Pancreas (tissue), 10 donors: ENCODE results near the gene PARK7. TPM values are rescaled to one million over a fixed set of nuclear protein-coding genes. Genes with fewer than 3 reads are reported as not detected.
A peak's percentile ranks its signal among the peaks of the same experiment; 100 is the strongest.

Experiments used
- ATAC-seq, 4 donors: fragments of 200-7000 bp; cut with Tn5 transposase; one replicate each; pipeline versions ENCODE4 v1.8.0 to v1.9.1; 2020; ENCODE audit warnings: mild to moderate bottlenecking in 4 of 4, moderate library complexity in 4 of 4
- DNase-seq, 6 donors: peaks; one replicate each; pipeline ENCODE4 v3.0.0-alpha.2; 2020
- FAIRE-seq: peaks from 2 replicates; lab custom pipeline; 2012; peaks lifted over from hg19 to GRCh38; lab: Jason Lieb, UNC
- H3K27ac ChIP-seq, 4 donors: fragments of 200-600 bp; sonication (generic); 1 replicate in 3 of 4; 2 replicates in 1 of 4; pipeline versions ENCODE4 v1.5.0 to v1.8.0; 2020
- H3K27me3 ChIP-seq, 4 donors: fragments of 200-600 bp; one replicate each; pipeline ENCODE4 v1.8.0; 2021
- H3K36me3 ChIP-seq, 3 donors: fragments of 200-600 bp; sonication (generic) in 1 of 3; one replicate each; pipeline versions ENCODE4 v1.5.0 to v1.8.0; 2020 to 2021
- H3K4me1 ChIP-seq, 3 donors: fragments of 200-600 bp; one replicate each; pipeline ENCODE4 v1.8.0; 2021
- H3K4me3 ChIP-seq, 4 donors: fragments of 200-600 bp; sonication (generic) in 2 of 4; one replicate each; pipeline versions ENCODE4 v1.5.0 to v1.8.0; 2020 to 2021
- H3K9me3 ChIP-seq, 4 donors: fragments of 200-600 bp; one replicate each; pipeline ENCODE4 v1.8.0; 2021
- CTCF ChIP-seq, 4 donors: fragments of 200-600 bp; sonication (generic) in 3 of 4; IDR thresholded peaks; one replicate each; pipeline versions ENCODE4 v1.5.0 to v1.8.0; 2021; ENCODE audit warnings: antibody characterized with exemption in 4 of 4
- WGBS, 2 donors: extraction: QIAGEN DNeasy Blood & Tissue Kit; methylation state at CpG; one replicate each; pipeline ENCODE4 v1.1.7; 2013; 5-methylcytosine and 5-hydroxymethylcytosine counted together
- intact Hi-C, 3 donors: fragments of 100-400 bp; cut with DNase I; formaldehyde crosslinking; loops; one replicate each; pipeline versions ENCODE4 v1.11.1 to v1.14.2; 2022
- polyA plus RNA-seq, 2 donors: library from polyadenylated mRNA; stranded (reverse); fragments of 200-250 nt; gene quantifications; one replicate each; pipeline ENCODE4 v1.2.3, GENCODE V29; 2013
- total RNA-seq, 6 donors: library from RNA; stranded (reverse); fragmentation: NEBNext Ultra II Directional in 4 of 6; extraction: Animal tissue kit (Norgen Biotek cat#: 25700) in 4 of 6; gene quantifications; one replicate each; pipeline versions ENCODE4 v1.2.1 to v1.2.4, GENCODE V29; 2021 to 2023
- donor health status: healthy with polysubstance abuse.
- donor health status: DM: no; HTN: no; CAD: no; lungs with moderate emphysema.
- donor health status: DM: no; HTN: no; CAD: no.
- donor health status: control.
- donor health status: control.
- donor health status: Bipolar disorder and iron deficiency.
- donor health status: DM: yes; HTN: yes; CAD: no.
- donor health status: DM: no; HTN: no; CAD: no.
- donor health status: DM: no; HTN: no; CAD: no.
- donor health status: DM: yes; HTN: yes; CAD: no.

Gene PARK7
- total and polyA plus RNA-seq, 8 donors, result 99.8 to 176 (median 137) TPM

DNA sequence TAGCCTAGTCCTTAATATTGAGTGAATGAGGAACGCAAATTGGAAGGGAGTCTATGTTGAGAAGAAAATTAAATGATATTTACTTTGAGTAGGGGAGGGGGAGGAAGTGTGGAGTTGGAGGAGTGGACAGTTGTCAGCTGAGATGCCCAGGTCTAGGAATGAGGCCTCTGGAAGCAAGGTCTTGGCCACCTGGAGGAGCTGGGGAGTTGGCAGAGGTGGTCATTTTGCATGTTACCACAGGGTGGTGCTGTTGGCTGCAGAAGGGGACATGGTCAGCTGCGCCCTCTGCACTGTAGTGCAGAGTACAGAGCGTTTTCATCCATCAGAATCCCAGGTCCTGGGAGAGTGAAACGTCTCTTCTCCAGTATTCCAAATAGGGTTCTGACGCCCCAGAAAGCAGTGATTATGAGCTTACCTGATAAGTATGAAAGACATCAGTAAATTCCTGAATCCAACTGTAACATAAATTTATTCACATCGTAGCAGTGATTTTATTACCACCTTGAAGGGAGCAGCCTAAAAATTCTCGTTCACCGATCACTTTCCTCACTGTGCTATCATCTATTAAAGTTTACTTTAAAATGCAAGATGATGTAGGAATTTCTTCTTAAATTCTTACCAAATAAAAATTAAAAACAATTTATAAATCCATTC lies 13.8 kb downstream of the PARK7 start:
- no peaks in the 10 kb centered on the region for H3K4me1 ChIP-seq
- H3K36me3 ChIP-seq, result peaks cover 4 to 52% (median 24%) of the 10 kb centered on the region in 3 donors
- 65 to 68% methylated on average over 8 of the region's 8 CpGs for whole genome bisulfite sequencing, 2 donors
- FAIRE-seq, result no peak
- intact Hi-C loops, result no loop called here
- no peaks in the 10 kb centered on the region for H3K9me3 ChIP-seq
- no peak overlapping the region for H3K27ac ChIP-seq
- no peak overlapping the region for H3K4me3 ChIP-seq
- TF ChIP-seq CTCF (IDR thresholded peaks at IDR 0.05), result peak; percentile 26 to 86 (median 76)
- H3K27me3 ChIP-seq, result no peaks in the 10 kb centered on the region
- peak; percentile 62 to 84 (median 74) for DNase-seq
- ATAC-seq, result peak; percentile 94 to 100 (median 97)

DNA sequence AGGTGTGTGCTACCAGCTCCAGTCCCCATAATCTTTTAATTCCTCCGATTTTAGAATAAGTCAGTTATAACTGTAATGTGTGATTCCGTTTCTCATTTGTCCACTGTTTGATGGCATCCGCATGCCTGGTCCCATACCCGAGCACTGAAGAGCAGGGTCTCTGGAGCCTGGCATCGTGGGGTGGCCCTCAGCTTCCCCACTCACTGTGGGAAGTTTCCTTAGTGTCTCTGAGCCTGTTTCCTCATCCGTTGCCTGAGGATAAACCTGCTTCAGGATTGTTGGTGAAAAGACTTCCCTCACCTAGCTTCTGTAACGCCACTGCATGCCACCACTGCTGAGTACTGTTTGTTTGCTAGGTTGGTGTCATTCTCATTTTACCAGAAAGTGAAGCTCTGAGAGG lies 19.5 kb downstream of the PARK7 start:
- DNase-seq (no peak), FAIRE-seq (no peak), ATAC-seq (no peak)
- Histone ChIP-seq H3K27ac (no peak overlapping the region), H3K27me3 (no peaks in the 10 kb centered on the region), H3K9me3 (no peaks in the 10 kb centered on the region), H3K4me1 (no peaks in the 10 kb centered on the region), H3K4me3 (no peak overlapping the region), H3K36me3 (peaks cover 0 to 56% (median 29%) of the 10 kb centered on the region in 3 donors)
- intact Hi-C loops, result loop anchor here in 2 of 3 donors (5.0 to 10.0 kb wide), 3 partner anchors 341 to 371 kb away; no protein-coding TSS in a partner anchor
- WGBS, 2 donors, result 83 to 87% methylated on average over 7 of the region's 7 CpGs
- TF ChIP-seq CTCF (IDR thresholded peaks at IDR 0.05), result no peak

GRCh38 chr1:7983086-7983778 lies 21.7 kb downstream of the PARK7 start:
- H3K9me3 ChIP-seq, result no peaks in the 10 kb centered on the region
- H3K4me1 ChIP-seq, result no peaks in the 10 kb centered on the region
- H3K27me3 ChIP-seq, result no peaks in the 10 kb centered on the region
- DNase-seq (no peak), FAIRE-seq (no peak), ATAC-seq (peak in 1 of 4 donors; percentile 19)
- TF ChIP-seq CTCF (IDR thresholded peaks at IDR 0.05), result no peak
- peaks cover 0 to 55% (median 30%) of the 10 kb centered on the region in 3 donors for H3K36me3 ChIP-seq
- 82 to 83% methylated on average over 15 of the region's 15 CpGs for WGBS, 2 donors
- H3K27ac ChIP-seq, result no peak overlapping the region
- H3K4me3 ChIP-seq, result no peak overlapping the region
- intact Hi-C loops, result loop anchor here in 2 of 3 donors (5.0 to 10.0 kb wide), 3 partner anchors 339 to 369 kb away; no protein-coding TSS in a partner anchor

- no peak overlapping the region for H3K4me3 ChIP-seq
Observed at GRCh38 chr1:7984811-7985210, 23.3 kb downstream of the PARK7 start.

More at GRCh38 chr1:7984811-7985210, 23.3 kb downstream of the PARK7 start:
- no peaks in the 10 kb centered on the region for H3K9me3 ChIP-seq
- no peak for TF ChIP-seq CTCF (IDR thresholded peaks at IDR 0.05)
- DNase-seq (no peak), FAIRE-seq (no peak), ATAC-seq (no peak)
- 92 to 95% methylated on average over 15 of the region's 15 CpGs for WGBS, 2 donors
- H3K27me3 ChIP-seq, result no peaks in the 10 kb centered on the region
- H3K27ac ChIP-seq, result no peak overlapping the region
- intact Hi-C loops, result loop anchor here in 2 of 3 donors (5.0 to 10.0 kb wide), 3 partner anchors 337 to 367 kb away; no protein-coding TSS in a partner anchor
- peaks cover 0 to 39% (median 24%) of the 10 kb centered on the region in 3 donors for H3K36me3 ChIP-seq
- no peaks in the 10 kb centered on the region for H3K4me1 ChIP-seq
